ENCODE measurements around the gene MEPCE.

MEPCE gene

GRCh38 chr7:100435401-100436304 lies 6.0 kb downstream of the MEPCE start (continued):
- TF ChIP-seq ZSCAN18 (tag by site-specific recombination; IDR thresholded peaks at IDR 0.05) (no peak), ZBTB8A (tag by site-specific recombination; IDR thresholded peaks at IDR 0.05) (0 out of 2 replicates have a peak, but pooled peaks have one; percentile 11), KLF16 (tag by site-specific recombination; IDR thresholded peaks at IDR 0.05) (peak; percentile 50; the same call in 1 of the 2 replicates), ZNF558 (tag by site-specific recombination; IDR thresholded peaks at IDR 0.05) (no peak), ZNF169 (tag by site-specific recombination; IDR thresholded peaks at IDR 0.05) (no peak), OVOL3 (tag by site-specific recombination; IDR thresholded peaks at IDR 0.05) (no peak), ZNF37A (tag by site-specific recombination; IDR thresholded peaks at IDR 0.05) (no peak), ZNF350 (tag by site-specific recombination; IDR thresholded peaks at IDR 0.05) (no peak), ZFHX2 (tag by site-specific recombination; conservative IDR thresholded peaks at IDR 0.05) (no peak), ZNF341 (tag by site-specific recombination; IDR thresholded peaks at IDR 0.05; ENCODE audit: low read depth) (peak; percentile 71), ZNF362 (tag by site-specific recombination; IDR thresholded peaks at IDR 0.05) (no peak), ZNF2 (tag by site-specific recombination; IDR thresholded peaks at IDR 0.05) (peak; percentile 73; the same call in 1 of the 2 replicates), WT1 (tag by site-specific recombination; IDR thresholded peaks at IDR 0.05) (0 out of 2 replicates have a peak, but pooled peaks have one; percentile 10), ZNF777 (tag by site-specific recombination; IDR thresholded peaks at IDR 0.05; ENCODE audit: borderline replicate concordance) (no peak), ZNF184 (tag by site-specific recombination; IDR thresholded peaks at IDR 0.05) (no peak), ZFP3 (tag by site-specific recombination; IDR thresholded peaks at IDR 0.05; ENCODE audit: low read depth) (no peak), ZBTB26 (tag by site-specific recombination; optimal IDR thresholded peaks at IDR 0.05) (peak; percentile 99), EGR2 (tag by site-specific recombination; IDR thresholded peaks at IDR 0.05; ENCODE audit: low read depth) (no peak), ZNF514 (tag by site-specific recombination; IDR thresholded peaks at IDR 0.05) (no peak), ZNF24 (tag by site-specific recombination; IDR thresholded peaks at IDR 0.05) (0 out of 2 replicates have a peak, but pooled peaks have one; percentile 51), SCRT1 (tag by site-specific recombination; IDR thresholded peaks at IDR 0.05; ENCODE audit: borderline replicate concordance) (no peak), CTCF (tag by site-specific recombination; IDR thresholded peaks at IDR 0.05) (peak; percentile 39; the same call in 1 of the 2 replicates), KLF9 (tag by site-specific recombination; IDR thresholded peaks at IDR 0.05; ENCODE audit: low read depth) (peak; percentile 34), ZNF510 (tag by site-specific recombination; IDR thresholded peaks at IDR 0.05; ENCODE audit: insufficient replicate concordance) (no peak), ZFP69B (tag by site-specific recombination; IDR thresholded peaks at IDR 0.05) (no peak), ZNF426 (tag by site-specific recombination; IDR thresholded peaks at IDR 0.05) (no peak), ZNF639 (tag by site-specific recombination; IDR thresholded peaks at IDR 0.05) (no peak), ZNF626 (tag by site-specific recombination; IDR thresholded peaks at IDR 0.05) (no peak), KLF8 (tag by site-specific recombination; IDR thresholded peaks at IDR 0.05) (peak; percentile 54; the same call in 1 of the 2 replicates), ZNF391 (tag by site-specific recombination; IDR thresholded peaks at IDR 0.05; ENCODE audit: borderline replicate concordance, low read depth) (no peak; the same call in 1 of the 2 replicates), ZNF174 (tag by site-specific recombination; IDR thresholded peaks at IDR 0.05) (no peak), ZNF692 (tag by site-specific recombination; IDR thresholded peaks at IDR 0.05) (peak; percentile 67)

Data from HEK293 (cell line).